HL-60 (cell line): Measurements from ENCODE around the gene B4GALNT4.

Experiments
- GABPA ChIP-seq: IDR thresholded peaks from 2 replicates; pipeline ENCODE4 v1.6.1; 2012; ENCODE audit warnings: low read depth
- POLR2AphosphoS5 ChIP-seq: IDR thresholded peaks from 2 replicates; pipeline ENCODE4 v1.6.1; 2012; ENCODE audit warnings: low read depth
- SPI1 ChIP-seq: IDR thresholded peaks from 2 replicates; pipeline ENCODE4 v1.6.1; 2012; ENCODE audit warnings: low read depth, mild to moderate bottlenecking, borderline replicate concordance
- TF ChIP-seq, protein P1 (sequence below): IDR thresholded peaks from one replicate; pipeline ENCODE4 v1.5.1; 2011; ENCODE audit warnings: low read length, control low read depth, inconsistent platforms; ENCODE audit not compliant: insufficient read depth
- TF ChIP-seq, protein P2 (sequence below): IDR thresholded peaks from 2 replicates; pipeline ENCODE4 v1.6.1; 2012; ENCODE audit warnings: low read depth; ENCODE audit not compliant: insufficient replicate concordance

DNA sequence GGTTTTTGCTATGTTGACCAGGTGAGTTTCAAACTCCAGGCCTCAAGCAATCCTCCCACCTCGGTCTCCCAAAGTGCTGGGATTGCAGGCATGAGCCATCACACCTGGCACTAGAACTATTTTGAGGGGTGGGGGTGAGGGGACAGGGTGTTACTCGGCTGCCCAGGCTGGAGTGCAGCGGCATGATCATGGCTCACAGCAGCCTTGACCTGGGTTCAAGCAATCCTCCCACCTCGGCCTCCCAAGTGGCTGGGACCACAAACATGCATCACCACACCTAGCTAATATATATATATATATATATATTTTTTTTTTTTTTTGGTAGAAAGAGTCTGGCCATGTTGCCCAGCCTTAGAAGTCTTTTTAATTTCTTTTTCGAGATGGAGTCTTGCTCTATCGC lies 31.6 kb upstream of the B4GALNT4 start:
- TF ChIP-seq, protein P1, sequence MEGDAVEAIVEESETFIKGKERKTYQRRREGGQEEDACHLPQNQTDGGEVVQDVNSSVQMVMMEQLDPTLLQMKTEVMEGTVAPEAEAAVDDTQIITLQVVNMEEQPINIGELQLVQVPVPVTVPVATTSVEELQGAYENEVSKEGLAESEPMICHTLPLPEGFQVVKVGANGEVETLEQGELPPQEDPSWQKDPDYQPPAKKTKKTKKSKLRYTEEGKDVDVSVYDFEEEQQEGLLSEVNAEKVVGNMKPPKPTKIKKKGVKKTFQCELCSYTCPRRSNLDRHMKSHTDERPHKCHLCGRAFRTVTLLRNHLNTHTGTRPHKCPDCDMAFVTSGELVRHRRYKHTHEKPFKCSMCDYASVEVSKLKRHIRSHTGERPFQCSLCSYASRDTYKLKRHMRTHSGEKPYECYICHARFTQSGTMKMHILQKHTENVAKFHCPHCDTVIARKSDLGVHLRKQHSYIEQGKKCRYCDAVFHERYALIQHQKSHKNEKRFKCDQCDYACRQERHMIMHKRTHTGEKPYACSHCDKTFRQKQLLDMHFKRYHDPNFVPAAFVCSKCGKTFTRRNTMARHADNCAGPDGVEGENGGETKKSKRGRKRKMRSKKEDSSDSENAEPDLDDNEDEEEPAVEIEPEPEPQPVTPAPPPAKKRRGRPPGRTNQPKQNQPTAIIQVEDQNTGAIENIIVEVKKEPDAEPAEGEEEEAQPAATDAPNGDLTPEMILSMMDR = no peak
- TF ChIP-seq, protein P2, sequence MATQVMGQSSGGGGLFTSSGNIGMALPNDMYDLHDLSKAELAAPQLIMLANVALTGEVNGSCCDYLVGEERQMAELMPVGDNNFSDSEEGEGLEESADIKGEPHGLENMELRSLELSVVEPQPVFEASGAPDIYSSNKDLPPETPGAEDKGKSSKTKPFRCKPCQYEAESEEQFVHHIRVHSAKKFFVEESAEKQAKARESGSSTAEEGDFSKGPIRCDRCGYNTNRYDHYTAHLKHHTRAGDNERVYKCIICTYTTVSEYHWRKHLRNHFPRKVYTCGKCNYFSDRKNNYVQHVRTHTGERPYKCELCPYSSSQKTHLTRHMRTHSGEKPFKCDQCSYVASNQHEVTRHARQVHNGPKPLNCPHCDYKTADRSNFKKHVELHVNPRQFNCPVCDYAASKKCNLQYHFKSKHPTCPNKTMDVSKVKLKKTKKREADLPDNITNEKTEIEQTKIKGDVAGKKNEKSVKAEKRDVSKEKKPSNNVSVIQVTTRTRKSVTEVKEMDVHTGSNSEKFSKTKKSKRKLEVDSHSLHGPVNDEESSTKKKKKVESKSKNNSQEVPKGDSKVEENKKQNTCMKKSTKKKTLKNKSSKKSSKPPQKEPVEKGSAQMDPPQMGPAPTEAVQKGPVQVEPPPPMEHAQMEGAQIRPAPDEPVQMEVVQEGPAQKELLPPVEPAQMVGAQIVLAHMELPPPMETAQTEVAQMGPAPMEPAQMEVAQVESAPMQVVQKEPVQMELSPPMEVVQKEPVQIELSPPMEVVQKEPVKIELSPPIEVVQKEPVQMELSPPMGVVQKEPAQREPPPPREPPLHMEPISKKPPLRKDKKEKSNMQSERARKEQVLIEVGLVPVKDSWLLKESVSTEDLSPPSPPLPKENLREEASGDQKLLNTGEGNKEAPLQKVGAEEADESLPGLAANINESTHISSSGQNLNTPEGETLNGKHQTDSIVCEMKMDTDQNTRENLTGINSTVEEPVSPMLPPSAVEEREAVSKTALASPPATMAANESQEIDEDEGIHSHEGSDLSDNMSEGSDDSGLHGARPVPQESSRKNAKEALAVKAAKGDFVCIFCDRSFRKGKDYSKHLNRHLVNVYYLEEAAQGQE = no peak
- TF ChIP-seq POLR2AphosphoS5 (no peak), SPI1 (no peak), GABPA (no peak)
